WTC11 (cell line): ENCODE measurements around the gene CDK18.

Source experiments
- CBFB ChIP-seq: sonication (generic); formaldehyde crosslinking; IDR thresholded peaks from 2 replicates; pipeline ENCODE4 v1.8.1; 2022; ENCODE audit warnings: mild to moderate bottlenecking, low read depth, missing genetic modification reagents
- CREM ChIP-seq: sonication (generic); formaldehyde crosslinking; IDR thresholded peaks from 2 replicates; pipeline ENCODE4 v1.8.1; 2022; ENCODE audit warnings: mild to moderate bottlenecking, missing genetic modification reagents, moderate library complexity
- ESRRA ChIP-seq: sonication (generic); formaldehyde crosslinking; IDR thresholded peaks from 2 replicates; pipeline ENCODE4 v1.8.1; 2022; ENCODE audit warnings: mild to moderate bottlenecking, missing genetic modification reagents, borderline replicate concordance
- ZNF138 ChIP-seq: sonication (generic); formaldehyde crosslinking; conservative IDR thresholded peaks from 2 replicates; pipeline ENCODE4 v1.8.1; 2022; ENCODE audit warnings: mild to moderate bottlenecking, moderate library complexity, missing genetic modification reagents
- TF ChIP-seq, protein P1 (sequence below): fragments of 200-600 bp; IDR thresholded peaks from 2 replicates; pipeline ENCODE4 v1.8.0; 2022; ENCODE audit warnings: antibody characterized with exemption
- TF ChIP-seq, protein P2 (sequence below): sonication (generic); formaldehyde crosslinking; IDR thresholded peaks from 2 replicates; pipeline ENCODE4 v1.8.1; 2023; ENCODE audit warnings: mild to moderate bottlenecking, missing genetic modification reagents
- TF ChIP-seq, protein P3 (sequence below): sonication (generic); formaldehyde crosslinking; IDR thresholded peaks from 2 replicates; pipeline ENCODE4 v1.8.1; 2022; ENCODE audit warnings: low read depth, missing genetic modification reagents, borderline replicate concordance
- TF ChIP-seq, protein P4 (sequence below): sonication (generic); formaldehyde crosslinking; IDR thresholded peaks from 2 replicates; pipeline ENCODE4 v1.8.1; 2022; ENCODE audit warnings: missing genetic modification reagents, borderline replicate concordance

DNA sequence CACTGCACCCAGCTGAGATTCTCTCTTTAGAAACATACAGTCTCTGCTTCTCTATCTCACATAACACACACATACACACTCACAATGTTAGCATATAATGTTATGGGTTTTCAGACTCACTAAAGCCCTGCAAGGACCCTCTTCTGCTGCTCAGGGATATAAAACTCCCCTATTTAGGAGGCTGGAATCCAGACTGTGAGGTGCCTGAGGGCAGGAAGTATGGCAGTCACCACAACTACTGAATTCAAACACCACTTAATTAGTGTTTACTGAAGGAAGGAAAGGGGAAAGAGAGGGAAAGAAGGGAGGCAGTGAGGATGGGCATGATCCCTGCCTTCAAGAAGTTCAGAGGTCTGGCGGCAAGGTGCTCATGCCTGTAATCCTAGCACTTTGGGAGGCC lies 7.8 kb upstream of the CDK18 start:
- TF ChIP-seq, protein P1, sequence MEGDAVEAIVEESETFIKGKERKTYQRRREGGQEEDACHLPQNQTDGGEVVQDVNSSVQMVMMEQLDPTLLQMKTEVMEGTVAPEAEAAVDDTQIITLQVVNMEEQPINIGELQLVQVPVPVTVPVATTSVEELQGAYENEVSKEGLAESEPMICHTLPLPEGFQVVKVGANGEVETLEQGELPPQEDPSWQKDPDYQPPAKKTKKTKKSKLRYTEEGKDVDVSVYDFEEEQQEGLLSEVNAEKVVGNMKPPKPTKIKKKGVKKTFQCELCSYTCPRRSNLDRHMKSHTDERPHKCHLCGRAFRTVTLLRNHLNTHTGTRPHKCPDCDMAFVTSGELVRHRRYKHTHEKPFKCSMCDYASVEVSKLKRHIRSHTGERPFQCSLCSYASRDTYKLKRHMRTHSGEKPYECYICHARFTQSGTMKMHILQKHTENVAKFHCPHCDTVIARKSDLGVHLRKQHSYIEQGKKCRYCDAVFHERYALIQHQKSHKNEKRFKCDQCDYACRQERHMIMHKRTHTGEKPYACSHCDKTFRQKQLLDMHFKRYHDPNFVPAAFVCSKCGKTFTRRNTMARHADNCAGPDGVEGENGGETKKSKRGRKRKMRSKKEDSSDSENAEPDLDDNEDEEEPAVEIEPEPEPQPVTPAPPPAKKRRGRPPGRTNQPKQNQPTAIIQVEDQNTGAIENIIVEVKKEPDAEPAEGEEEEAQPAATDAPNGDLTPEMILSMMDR: no peak
- TF ChIP-seq, protein P2, sequence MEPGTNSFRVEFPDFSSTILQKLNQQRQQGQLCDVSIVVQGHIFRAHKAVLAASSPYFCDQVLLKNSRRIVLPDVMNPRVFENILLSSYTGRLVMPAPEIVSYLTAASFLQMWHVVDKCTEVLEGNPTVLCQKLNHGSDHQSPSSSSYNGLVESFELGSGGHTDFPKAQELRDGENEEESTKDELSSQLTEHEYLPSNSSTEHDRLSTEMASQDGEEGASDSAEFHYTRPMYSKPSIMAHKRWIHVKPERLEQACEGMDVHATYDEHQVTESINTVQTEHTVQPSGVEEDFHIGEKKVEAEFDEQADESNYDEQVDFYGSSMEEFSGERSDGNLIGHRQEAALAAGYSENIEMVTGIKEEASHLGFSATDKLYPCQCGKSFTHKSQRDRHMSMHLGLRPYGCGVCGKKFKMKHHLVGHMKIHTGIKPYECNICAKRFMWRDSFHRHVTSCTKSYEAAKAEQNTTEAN: no peak
- TF ChIP-seq CREM (CRISPR knock-in tag) (no peak), ESRRA (CRISPR knock-in tag) (no peak), CBFB (CRISPR knock-in tag) (no peak), ZNF138 (CRISPR knock-in tag) (no peak)
- TF ChIP-seq, protein P3, sequence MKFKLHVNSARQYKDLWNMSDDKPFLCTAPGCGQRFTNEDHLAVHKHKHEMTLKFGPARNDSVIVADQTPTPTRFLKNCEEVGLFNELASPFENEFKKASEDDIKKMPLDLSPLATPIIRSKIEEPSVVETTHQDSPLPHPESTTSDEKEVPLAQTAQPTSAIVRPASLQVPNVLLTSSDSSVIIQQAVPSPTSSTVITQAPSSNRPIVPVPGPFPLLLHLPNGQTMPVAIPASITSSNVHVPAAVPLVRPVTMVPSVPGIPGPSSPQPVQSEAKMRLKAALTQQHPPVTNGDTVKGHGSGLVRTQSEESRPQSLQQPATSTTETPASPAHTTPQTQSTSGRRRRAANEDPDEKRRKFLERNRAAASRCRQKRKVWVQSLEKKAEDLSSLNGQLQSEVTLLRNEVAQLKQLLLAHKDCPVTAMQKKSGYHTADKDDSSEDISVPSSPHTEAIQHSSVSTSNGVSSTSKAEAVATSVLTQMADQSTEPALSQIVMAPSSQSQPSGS (CRISPR knock-in tag): no peak
- TF ChIP-seq, protein P4, sequence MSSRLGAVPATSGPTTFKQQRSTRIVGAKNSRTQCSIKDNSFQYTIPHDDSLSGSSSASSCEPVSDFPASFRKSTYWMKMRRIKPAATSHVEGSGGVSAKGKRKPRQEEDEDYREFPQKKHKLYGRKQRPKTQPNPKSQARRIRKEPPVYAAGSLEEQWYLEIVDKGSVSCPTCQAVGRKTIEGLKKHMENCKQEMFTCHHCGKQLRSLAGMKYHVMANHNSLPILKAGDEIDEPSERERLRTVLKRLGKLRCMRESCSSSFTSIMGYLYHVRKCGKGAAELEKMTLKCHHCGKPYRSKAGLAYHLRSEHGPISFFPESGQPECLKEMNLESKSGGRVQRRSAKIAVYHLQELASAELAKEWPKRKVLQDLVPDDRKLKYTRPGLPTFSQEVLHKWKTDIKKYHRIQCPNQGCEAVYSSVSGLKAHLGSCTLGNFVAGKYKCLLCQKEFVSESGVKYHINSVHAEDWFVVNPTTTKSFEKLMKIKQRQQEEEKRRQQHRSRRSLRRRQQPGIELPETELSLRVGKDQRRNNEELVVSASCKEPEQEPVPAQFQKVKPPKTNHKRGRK (CRISPR knock-in tag): no peak
